Chondrocyte (in vitro differentiated cells): ENCODE data around the gene SORL1. TPM values are rescaled to one million over a fixed set of nuclear protein-coding genes. Genes with fewer than 3 reads are reported as not detected.

Experiments used
- DNase-seq: peaks from one replicate; pipeline ENCODE4 v3.0.0; 2021; ENCODE audit warnings: mixed read lengths, low spot score
- H3K27ac Mint-ChIP-seq: one replicate; pipeline ENCODE4 v1.8.0; 2021; ENCODE audit warnings: mild to moderate bottlenecking, moderate library complexity, mixed read lengths; ENCODE audit not compliant: unreplicated experiment
- H3K27me3 Mint-ChIP-seq: 2 replicates; pipeline ENCODE4 v1.8.0; 2021; ENCODE audit warnings: low read depth, mixed read lengths
- H3K36me3 Mint-ChIP-seq: 2 replicates; pipeline ENCODE4 v1.8.0; 2021; ENCODE audit warnings: low read depth, mixed read lengths
- H3K4me1 Mint-ChIP-seq: 2 replicates; pipeline ENCODE4 v1.8.0; 2021; ENCODE audit warnings: low read depth, mild to moderate bottlenecking, mixed read lengths
- H3K4me3 Mint-ChIP-seq: one replicate; pipeline ENCODE4 v1.8.0; 2021; ENCODE audit warnings: mild to moderate bottlenecking, moderate library complexity, mixed read lengths; ENCODE audit not compliant: unreplicated experiment
- H3K9me3 Mint-ChIP-seq: 2 replicates; pipeline ENCODE4 v1.8.0; 2021; ENCODE audit warnings: low read depth, mixed read lengths
- CTCF ChIP-seq: fragments of 200-600 bp; sonication (generic); IDR thresholded peaks from 2 replicates; pipeline ENCODE4 v1.5.0; 2021; ENCODE audit warnings: antibody characterized with exemption, mild to moderate bottlenecking, moderate library complexity
- total RNA-seq: library from RNA; stranded (reverse); gene quantifications from 3 replicates; pipeline ENCODE4 v1.2.1, GENCODE V29; 2021

The SORL1 gene
- total RNA-seq, 1 donor from 2014 or later = 0.87 TPM

- Mint-ChIP-seq H3K9me3 (no peaks in the 10 kb centered on the region), H3K27me3 (peaks cover 9% of the 10 kb centered on the region), H3K36me3 (no peaks in the 10 kb centered on the region), H3K4me3 (peak overlapping the region; percentile 51), H3K4me1 (peaks cover 59% of the 10 kb centered on the region), H3K27ac (peak overlapping the region; percentile 87)
- no peak for TF ChIP-seq CTCF
- no peak for DNase-seq
Measured at GRCh38 chr11:121466063-121466794, 14.1 kb downstream of the SORL1 start.

- Mint-ChIP-seq H3K9me3 (no peaks in the 10 kb centered on the region), H3K4me1 (peaks cover 59% of the 10 kb centered on the region), H3K36me3 (no peaks in the 10 kb centered on the region), H3K27me3 (peaks cover under 1% of the 10 kb centered on the region), H3K27ac (peak overlapping the region; percentile 87), H3K4me3 (no peak overlapping the region)
- TF ChIP-seq CTCF = no peak
- DNase-seq = no peak
Measured at GRCh38 chr11:121467471-121467870, 15.4 kb downstream of the SORL1 start.

GRCh38 chr11:121467965-121468364 lies 15.9 kb downstream of the SORL1 start:
- no peak for TF ChIP-seq CTCF
- Mint-ChIP-seq H3K36me3 (no peaks in the 10 kb centered on the region), H3K4me3 (no peak overlapping the region), H3K27me3 (no peaks in the 10 kb centered on the region), H3K27ac (no peak overlapping the region), H3K4me1 (peaks cover 62% of the 10 kb centered on the region), H3K9me3 (no peaks in the 10 kb centered on the region)
- DNase-seq = no peak

- no peak overlapping the region for H3K4me3 Mint-ChIP-seq
- TF ChIP-seq CTCF = no peak
- H3K27me3 Mint-ChIP-seq = no peaks in the 10 kb centered on the region
- no peaks in the 10 kb centered on the region for H3K36me3 Mint-ChIP-seq
- DNase-seq = no peak
- no peaks in the 10 kb centered on the region for H3K9me3 Mint-ChIP-seq
- H3K4me1 Mint-ChIP-seq = peaks cover 57% of the 10 kb centered on the region
- no peak overlapping the region for H3K27ac Mint-ChIP-seq
Measured at GRCh38 chr11:121469910-121470309, 17.8 kb downstream of the SORL1 start.

- no peak for TF ChIP-seq CTCF
Measured at GRCh38 chr11:121471167-121471566, 19.1 kb downstream of the SORL1 start.

More at GRCh38 chr11:121471167-121471566, 19.1 kb downstream of the SORL1 start:
- Mint-ChIP-seq H3K27ac (no peak overlapping the region), H3K27me3 (peaks cover 2% of the 10 kb centered on the region), H3K36me3 (no peaks in the 10 kb centered on the region), H3K4me1 (peaks cover 44% of the 10 kb centered on the region), H3K9me3 (no peaks in the 10 kb centered on the region), H3K4me3 (no peak overlapping the region)
- DNase-seq = no peak
